HepG2 (cell line): ENCODE measurements around the gene PRKCI. TPM values are rescaled to one million over a fixed set of nuclear protein-coding genes. Genes with fewer than 3 reads are reported as not detected.

Source experiments
- HDAC2 ChIP-seq: sonication (generic); formaldehyde crosslinking; IDR thresholded peaks from 2 replicates; pipeline ENCODE4 v1.4.0; 2020; ENCODE audit warnings: missing genetic modification reagents
- IKZF4 ChIP-seq: sonication (generic); formaldehyde crosslinking; IDR thresholded peaks from 2 replicates; pipeline ENCODE4 v1.5.1; 2020; ENCODE audit warnings: borderline replicate concordance, mild to moderate bottlenecking, low read depth, missing genetic modification reagents; ENCODE audit errors: not compliant biosample characterization
- REPIN1 ChIP-seq: sonication (generic); formaldehyde crosslinking; IDR thresholded peaks from 2 replicates; pipeline ENCODE4 v1.8.0; 2022; ENCODE audit warnings: missing genetic modification reagents, low read depth, mild to moderate bottlenecking, borderline replicate concordance
- SAFB2 ChIP-seq: sonication (generic); formaldehyde crosslinking; IDR thresholded peaks from 2 replicates; pipeline ENCODE4 v1.5.1; 2020; ENCODE audit warnings: missing genetic modification reagents, low read depth, mild to moderate bottlenecking, borderline replicate concordance
- SP4 ChIP-seq: sonication (generic); formaldehyde crosslinking; IDR thresholded peaks from 2 replicates; pipeline ENCODE4 v1.8.1; 2023; ENCODE audit warnings: mild to moderate bottlenecking, missing genetic modification reagents
- ZNF234 ChIP-seq: sonication (generic); formaldehyde crosslinking; conservative IDR thresholded peaks from 2 replicates; pipeline ENCODE4 v1.5.1; 2020; ENCODE audit warnings: mild to moderate bottlenecking, missing genetic modification reagents
- ZNF329 ChIP-seq: sonication (generic); formaldehyde crosslinking; IDR thresholded peaks from 2 replicates; pipeline ENCODE4 v1.9.0; 2021; ENCODE audit warnings: low read depth, mild to moderate bottlenecking, missing genetic modification reagents
- ZNF713 ChIP-seq: sonication (generic); formaldehyde crosslinking; IDR thresholded peaks from 2 replicates; pipeline ENCODE4 v1.4.0; 2020; ENCODE audit warnings: mild to moderate bottlenecking, missing genetic modification reagents
- ZNF777 ChIP-seq: sonication (generic); formaldehyde crosslinking; IDR thresholded peaks from 2 replicates; pipeline ENCODE4 v1.4.0; 2020; ENCODE audit warnings: missing genetic modification reagents
- polyA plus RNA-seq, 8 experiments: library from polyadenylated mRNA; depleted of rRNA in 3 of 8; stranded (reverse) in 7 of 8; unstranded in 1 of 8; fragments of >200 nt; fragmentation: Illumina TruSeq in 4 of 8; extraction: Trizol in 4 of 8; gene quantifications; 2 replicates each; pipeline versions ENCODE4 v1.2.1 to v1.2.3, GENCODE V29; 2011 to 2016; ENCODE audit warnings: low read depth in 4 of 8, missing spikeins in 1 of 8, mixed read lengths in 1 of 8; ENCODE audit not compliant: insufficient read depth in 1 of 8
- total RNA-seq, 5 experiments: library from RNA; depleted of rRNA; stranded (reverse); fragments of >200 nt; fragmentation: Illumina TruSeq; extraction: Trizol; gene quantifications; 2 replicates each; pipeline ENCODE4 v1.2.3, GENCODE V29; 2016; ENCODE audit warnings: low read depth in 1 of 5
- TF ChIP-seq, protein P1 (sequence below): sonication (generic); formaldehyde crosslinking; IDR thresholded peaks from 2 replicates; pipeline ENCODE4 v1.4.0; 2020; ENCODE audit warnings: missing genetic modification reagents, borderline replicate concordance
- TF ChIP-seq, protein P2 (sequence below): sonication (generic); formaldehyde crosslinking; IDR thresholded peaks from 2 replicates; pipeline ENCODE4 v1.8.1; 2023; ENCODE audit warnings: mild to moderate bottlenecking, missing genetic modification reagents, borderline replicate concordance
- TF ChIP-seq, protein P3 (sequence below): sonication (generic); formaldehyde crosslinking; IDR thresholded peaks from 2 replicates; pipeline ENCODE4 v1.4.0; 2020; ENCODE audit warnings: mild to moderate bottlenecking, missing genetic modification reagents
- TF ChIP-seq, protein P4 (sequence below): sonication (generic); IDR thresholded peaks from 2 replicates; pipeline ENCODE4 v1.6.1; 2016; ENCODE audit warnings: low read depth, borderline replicate concordance

PRKCI gene
- total and polyA plus RNA-seq, 2 of the 13 experiments (the other 11 are each of a cell fraction or from before 2014, with no cell fraction given), result 17.2 to 30.4 TPM

DNA sequence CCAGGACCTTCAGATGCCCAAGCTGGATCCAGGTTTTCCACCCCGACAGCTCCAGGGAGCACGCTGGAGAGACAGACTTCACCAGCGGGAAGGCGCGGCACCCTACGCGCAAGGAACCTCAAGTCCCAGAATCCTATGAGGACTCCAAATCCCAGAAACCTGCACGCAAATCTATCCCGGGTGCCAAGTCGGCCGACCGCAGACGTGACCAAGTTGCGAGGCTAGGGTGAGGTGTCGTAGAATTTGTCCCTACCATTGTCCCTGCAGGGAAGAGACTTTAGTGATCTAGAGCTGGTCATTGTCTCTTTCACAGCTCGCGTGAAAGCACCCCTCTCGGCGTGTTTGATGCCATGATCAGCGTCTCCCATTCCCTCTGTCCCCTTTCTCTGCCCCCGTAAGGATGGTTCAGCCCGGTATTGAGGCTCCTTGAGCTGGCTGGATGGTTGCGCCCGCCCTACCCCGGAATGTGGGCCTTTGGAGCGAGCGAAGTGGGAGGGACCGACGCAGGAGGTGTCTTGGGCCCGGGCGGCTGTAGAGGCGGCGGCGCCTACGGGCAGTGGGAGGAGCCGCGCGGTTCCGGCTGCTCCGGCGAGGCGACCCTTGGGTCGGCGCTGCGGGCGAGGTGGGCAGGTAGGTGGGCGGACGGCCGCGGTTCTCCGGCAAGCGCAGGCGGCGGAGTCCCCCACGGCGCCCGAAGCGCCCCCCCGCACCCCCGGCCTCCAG lies at the start of gene PRKCI (continued):
- TF ChIP-seq, protein P1, sequence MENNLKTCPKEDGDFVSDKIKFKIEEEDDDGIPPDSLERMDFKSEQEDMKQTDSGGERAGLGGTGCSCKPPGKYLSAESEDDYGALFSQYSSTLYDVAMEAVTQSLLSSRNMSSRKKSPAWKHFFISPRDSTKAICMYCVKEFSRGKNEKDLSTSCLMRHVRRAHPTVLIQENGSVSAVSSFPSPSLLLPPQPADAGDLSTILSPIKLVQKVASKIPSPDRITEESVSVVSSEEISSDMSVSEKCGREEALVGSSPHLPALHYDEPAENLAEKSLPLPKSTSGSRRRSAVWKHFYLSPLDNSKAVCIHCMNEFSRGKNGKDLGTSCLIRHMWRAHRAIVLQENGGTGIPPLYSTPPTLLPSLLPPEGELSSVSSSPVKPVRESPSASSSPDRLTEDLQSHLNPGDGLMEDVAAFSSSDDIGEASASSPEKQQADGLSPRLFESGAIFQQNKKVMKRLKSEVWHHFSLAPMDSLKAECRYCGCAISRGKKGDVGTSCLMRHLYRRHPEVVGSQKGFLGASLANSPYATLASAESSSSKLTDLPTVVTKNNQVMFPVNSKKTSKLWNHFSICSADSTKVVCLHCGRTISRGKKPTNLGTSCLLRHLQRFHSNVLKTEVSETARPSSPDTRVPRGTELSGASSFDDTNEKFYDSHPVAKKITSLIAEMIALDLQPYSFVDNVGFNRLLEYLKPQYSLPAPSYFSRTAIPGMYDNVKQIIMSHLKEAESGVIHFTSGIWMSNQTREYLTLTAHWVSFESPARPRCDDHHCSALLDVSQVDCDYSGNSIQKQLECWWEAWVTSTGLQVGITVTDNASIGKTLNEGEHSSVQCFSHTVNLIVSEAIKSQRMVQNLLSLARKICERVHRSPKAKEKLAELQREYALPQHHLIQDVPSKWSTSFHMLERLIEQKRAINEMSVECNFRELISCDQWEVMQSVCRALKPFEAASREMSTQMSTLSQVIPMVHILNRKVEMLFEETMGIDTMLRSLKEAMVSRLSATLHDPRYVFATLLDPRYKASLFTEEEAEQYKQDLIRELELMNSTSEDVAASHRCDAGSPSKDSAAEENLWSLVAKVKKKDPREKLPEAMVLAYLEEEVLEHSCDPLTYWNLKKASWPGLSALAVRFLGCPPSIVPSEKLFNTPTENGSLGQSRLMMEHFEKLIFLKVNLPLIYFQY (CRISPR knock-in tag), result peak; percentile 86
- TF ChIP-seq SP4 (CRISPR knock-in tag) (peak; percentile 77; the same call in 1 of the 2 replicates), ZNF234 (CRISPR knock-in tag) (no peak), HDAC2 (CRISPR knock-in tag) (0 out of 2 replicates have a peak, but pooled peaks have one; percentile 14), REPIN1 (CRISPR knock-in tag) (no peak; the same call in 1 of the 2 replicates), ZNF713 (no peak), ZNF777 (CRISPR knock-in tag) (no peak), ZNF329 (CRISPR knock-in tag) (peak; percentile 89), IKZF4 (CRISPR knock-in tag) (no peak), SAFB2 (no peak)
- TF ChIP-seq, protein P2, sequence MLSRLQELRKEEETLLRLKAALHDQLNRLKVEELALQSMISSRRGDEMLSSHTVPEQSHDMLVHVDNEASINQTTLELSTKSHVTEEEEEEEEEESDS (CRISPR knock-in tag), result 0 out of 2 replicates have a peak, but pooled peaks have one; percentile 50
- TF ChIP-seq, protein P3, sequence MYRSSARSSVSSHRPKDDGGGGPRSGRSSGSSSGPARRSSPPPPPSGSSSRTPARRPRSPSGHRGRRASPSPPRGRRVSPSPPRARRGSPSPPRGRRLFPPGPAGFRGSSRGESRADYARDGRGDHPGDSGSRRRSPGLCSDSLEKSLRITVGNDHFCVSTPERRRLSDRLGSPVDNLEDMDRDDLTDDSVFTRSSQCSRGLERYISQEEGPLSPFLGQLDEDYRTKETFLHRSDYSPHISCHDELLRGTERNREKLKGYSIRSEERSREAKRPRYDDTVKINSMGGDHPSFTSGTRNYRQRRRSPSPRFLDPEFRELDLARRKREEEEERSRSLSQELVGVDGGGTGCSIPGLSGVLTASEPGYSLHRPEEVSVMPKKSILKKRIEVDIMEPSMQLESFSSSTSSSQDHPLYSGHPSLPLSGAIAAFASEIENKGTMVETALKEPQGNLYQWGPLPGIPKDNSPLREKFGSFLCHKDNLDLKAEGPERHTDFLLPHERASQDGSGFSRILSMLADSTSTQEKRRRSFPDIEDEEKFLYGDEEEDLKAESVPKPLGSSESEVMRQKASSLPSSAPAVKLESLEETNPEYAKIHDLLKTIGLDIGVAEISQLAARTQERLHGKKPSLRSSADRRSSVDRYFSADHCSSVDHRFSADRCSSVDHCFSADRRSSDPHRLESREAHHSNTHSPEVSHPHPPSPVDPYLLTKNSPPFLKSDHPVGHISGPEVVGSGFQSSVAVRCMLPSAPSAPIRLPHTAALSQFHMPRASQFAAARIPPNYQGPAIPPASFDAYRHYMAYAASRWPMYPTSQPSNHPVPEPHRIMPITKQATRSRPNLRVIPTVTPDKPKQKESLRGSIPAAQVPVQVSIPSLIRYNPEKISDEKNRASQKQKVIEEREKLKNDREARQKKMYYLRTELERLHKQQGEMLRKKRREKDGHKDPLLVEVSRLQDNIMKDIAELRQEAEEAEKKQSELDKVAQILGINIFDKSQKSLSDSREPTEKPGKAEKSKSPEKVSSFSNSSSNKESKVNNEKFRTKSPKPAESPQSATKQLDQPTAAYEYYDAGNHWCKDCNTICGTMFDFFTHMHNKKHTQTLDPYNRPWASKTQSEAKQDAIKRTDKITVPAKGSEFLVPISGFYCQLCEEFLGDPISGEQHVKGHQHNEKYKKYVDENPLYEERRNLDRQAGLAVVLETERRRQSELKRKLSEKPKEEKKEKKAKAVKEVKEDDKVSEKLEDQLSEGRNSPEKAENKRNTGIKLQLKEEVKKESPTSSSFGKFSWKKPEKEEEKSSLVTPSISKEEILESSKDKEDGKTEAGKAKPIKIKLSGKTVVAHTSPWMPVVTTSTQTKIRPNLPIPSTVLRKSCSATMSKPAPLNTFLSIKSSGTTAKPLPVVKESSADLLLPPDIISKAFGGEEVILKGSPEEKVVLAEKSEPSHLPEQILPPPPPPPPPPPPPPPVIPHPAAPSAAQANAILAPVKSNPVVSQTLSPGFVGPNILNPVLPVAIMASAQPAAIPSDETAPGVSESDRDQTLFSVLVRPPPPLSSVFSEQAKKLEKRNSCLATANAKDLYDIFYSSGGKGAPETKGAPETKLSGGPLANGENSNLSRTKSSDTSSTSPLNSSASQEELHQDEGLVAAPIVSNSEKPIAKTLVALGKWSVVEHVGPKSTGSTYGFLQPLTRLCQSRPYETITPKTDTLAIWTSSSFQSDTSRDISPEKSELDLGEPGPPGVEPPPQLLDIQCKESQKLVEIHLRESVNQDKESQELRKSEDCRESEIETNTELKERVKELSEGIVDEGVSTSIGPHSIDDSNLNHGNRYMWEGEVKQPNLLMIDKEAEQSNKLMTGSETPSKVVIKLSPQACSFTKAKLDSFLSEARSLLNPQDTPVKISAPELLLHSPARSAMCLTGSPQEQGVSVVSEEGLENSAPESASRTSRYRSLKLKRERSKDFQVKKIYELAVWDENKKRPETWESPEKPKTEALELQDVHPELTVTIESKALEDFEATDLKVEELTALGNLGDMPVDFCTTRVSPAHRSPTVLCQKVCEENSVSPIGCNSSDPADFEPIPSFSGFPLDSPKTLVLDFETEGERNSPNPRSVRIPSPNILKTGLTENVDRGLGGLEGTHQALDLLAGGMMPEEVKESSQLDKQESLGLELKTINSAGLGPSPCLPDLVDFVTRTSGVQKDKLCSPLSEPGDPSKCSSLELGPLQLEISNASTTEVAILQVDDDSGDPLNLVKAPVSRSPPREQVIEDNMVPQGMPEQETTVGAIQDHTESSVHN (CRISPR knock-in tag), result no peak
- TF ChIP-seq, protein P4, sequence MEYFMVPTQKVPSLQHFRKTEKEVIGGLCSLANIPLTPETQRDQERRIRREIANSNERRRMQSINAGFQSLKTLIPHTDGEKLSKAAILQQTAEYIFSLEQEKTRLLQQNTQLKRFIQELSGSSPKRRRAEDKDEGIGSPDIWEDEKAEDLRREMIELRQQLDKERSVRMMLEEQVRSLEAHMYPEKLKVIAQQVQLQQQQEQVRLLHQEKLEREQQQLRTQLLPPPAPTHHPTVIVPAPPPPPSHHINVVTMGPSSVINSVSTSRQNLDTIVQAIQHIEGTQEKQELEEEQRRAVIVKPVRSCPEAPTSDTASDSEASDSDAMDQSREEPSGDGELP, result no peak
